T-helper 2 cell treated with Interferon-gamma antibody and Interleukin-4, amounts not matched to agents 5 μg/mL and 100 μg/mL, for 36 hours (primary cell): Measurements from ENCODE around the gene MPL.
"Not testable (repeated sequence)": the region's sequence is repeated elsewhere in the genome, so short reads cannot be mapped to it uniquely, and the experiment has no call there.

ENCODE experiments used
- DNase-seq: peaks from one replicate; pipeline ENCODE4 v3.0.0; 2021; ENCODE audit warnings: low spot score
- H3K27ac Mint-ChIP-seq: one replicate; pipeline ENCODE4 v1.8.0; 2021; ENCODE audit warnings: mild to moderate bottlenecking, mixed read lengths
- H3K27me3 Mint-ChIP-seq: one replicate; pipeline ENCODE4 v1.8.0; 2021; ENCODE audit warnings: low read depth, mixed read lengths
- H3K36me3 Mint-ChIP-seq: one replicate; pipeline ENCODE4 v1.8.0; 2021; ENCODE audit warnings: low read depth, mixed read lengths
- H3K4me1 Mint-ChIP-seq: one replicate; pipeline ENCODE4 v1.8.0; 2021; ENCODE audit warnings: low read depth, mixed read lengths
- H3K4me3 Mint-ChIP-seq: one replicate; pipeline ENCODE4 v1.8.0; 2022; ENCODE audit warnings: mild to moderate bottlenecking, moderate library complexity, mixed read lengths
- H3K9me3 Mint-ChIP-seq: one replicate; pipeline ENCODE4 v1.8.0; 2021; ENCODE audit warnings: mixed read lengths

Gene MPL

GRCh38 chr1:43363935-43364525, 26.4 kb downstream of the MPL start:
- Mint-ChIP-seq H3K9me3 (no peaks in the 10 kb centered on the region), H3K27ac (peak overlapping the region; percentile 43), H3K4me3 (peak overlapping the region; percentile 18), H3K36me3 (peaks cover 73% of the 10 kb centered on the region), H3K27me3 (no peaks in the 10 kb centered on the region), H3K4me1 (peaks cover 57% of the 10 kb centered on the region)
- DNase-seq, result no peak

- H3K4me1 Mint-ChIP-seq, result peaks cover 53% of the 10 kb centered on the region
- H3K4me3 Mint-ChIP-seq, result peak overlapping the region; percentile 94
- DNase-seq, result no peak
- H3K9me3 Mint-ChIP-seq, result no peaks in the 10 kb centered on the region
- peaks cover 62% of the 10 kb centered on the region for H3K36me3 Mint-ChIP-seq
- no peaks in the 10 kb centered on the region for H3K27me3 Mint-ChIP-seq
- peak overlapping the region; percentile 86 for H3K27ac Mint-ChIP-seq
Observed at GRCh38 chr1:43365678-43366077, 28.1 kb downstream of the MPL start.

- no peak for DNase-seq
- Mint-ChIP-seq H3K4me1 (peaks cover 49% of the 10 kb centered on the region), H3K9me3 (no peaks in the 10 kb centered on the region), H3K27me3 (no peaks in the 10 kb centered on the region), H3K36me3 (peaks cover 58% of the 10 kb centered on the region), H3K27ac (peak overlapping the region; percentile 86), H3K4me3 (peak overlapping the region; percentile 94)
Observed at GRCh38 chr1:43366179-43366578, 28.6 kb downstream of the MPL start.

- H3K27ac Mint-ChIP-seq, result peak overlapping the region; percentile 87
- peaks cover 45% of the 10 kb centered on the region for H3K4me1 Mint-ChIP-seq
- peaks cover 53% of the 10 kb centered on the region for H3K36me3 Mint-ChIP-seq
- no peaks in the 10 kb centered on the region for H3K9me3 Mint-ChIP-seq
- H3K27me3 Mint-ChIP-seq, result no peaks in the 10 kb centered on the region
- DNase-seq, result no peak
- H3K4me3 Mint-ChIP-seq, result peak overlapping the region; percentile 94
Observed at GRCh38 chr1:43366601-43367025, 29.0 kb downstream of the MPL start.

- Mint-ChIP-seq H3K27me3 (no peaks in the 10 kb centered on the region), H3K4me1 (peaks cover 39% of the 10 kb centered on the region), H3K9me3 (no peaks in the 10 kb centered on the region), H3K36me3 (peaks cover 47% of the 10 kb centered on the region), H3K4me3 (peak overlapping the region; percentile 94), H3K27ac (peak overlapping the region; percentile 87)
- DNase-seq, result peak; percentile 18
Observed at GRCh38 chr1:43367026-43367903, 29.6 kb downstream of the MPL start.

- H3K27ac Mint-ChIP-seq, result peak within 1 kb of the TSS; percentile 87
- H3K4me3 Mint-ChIP-seq, result peak within 1 kb of the TSS; percentile 94
- H3K36me3 Mint-ChIP-seq, result peaks cover 41% of the 10 kb centered on the region
Observed at GRCh38 chr1:43367904-43368645, 30.5 kb downstream of the MPL start, which contains the start of gene ELOVL1. TSS of gene ELOVL1 (minus strand) at chr1:43368011. CDS start at chr1:43365609, 2,402 bp downstream.

GRCh38 chr1:43368646-43369020, 31.0 kb downstream of the MPL start:
- Mint-ChIP-seq H3K4me1 (peaks cover 37% of the 10 kb centered on the region), H3K27me3 (no peaks in the 10 kb centered on the region), H3K27ac (peak overlapping the region; percentile 85), H3K4me3 (peak overlapping the region; percentile 94), H3K36me3 (peaks cover 38% of the 10 kb centered on the region), H3K9me3 (no peaks in the 10 kb centered on the region)
- DNase-seq, result no peak

More at GRCh38 chr1:43367904-43368645, 30.5 kb downstream of the MPL start, which contains the start of gene ELOVL1:
- Mint-ChIP-seq H3K9me3 (no peaks in the 10 kb centered on the region), H3K4me1 (peaks cover 38% of the 10 kb centered on the region), H3K27me3 (no peaks in the 10 kb centered on the region)
- DNase-seq, result peak; percentile 90

GRCh38 chr1:43369779-43370178, 32.2 kb downstream of the MPL start:
- not testable (repeated sequence) for H3K27ac Mint-ChIP-seq, H3K9me3 Mint-ChIP-seq, H3K4me3 Mint-ChIP-seq, DNase-seq, H3K27me3 Mint-ChIP-seq
- H3K4me1 Mint-ChIP-seq, result peaks cover 28% of the 10 kb centered on the region
- H3K36me3 Mint-ChIP-seq, result peaks cover 27% of the 10 kb centered on the region

GRCh38 chr1:43370564-43370963, 32.9 kb downstream of the MPL start:
- H3K27ac Mint-ChIP-seq, result peak overlapping the region; percentile 51
- H3K4me3 Mint-ChIP-seq, result peak overlapping the region; percentile 49
- H3K9me3 Mint-ChIP-seq, result no peaks in the 10 kb centered on the region
- DNase-seq, result no peak
- peaks cover 19% of the 10 kb centered on the region for H3K36me3 Mint-ChIP-seq
- peaks cover 20% of the 10 kb centered on the region for H3K4me1 Mint-ChIP-seq
- no peaks in the 10 kb centered on the region for H3K27me3 Mint-ChIP-seq

GRCh38 chr1:43372172-43372571, 34.6 kb downstream of the MPL start:
- no peak overlapping the region for H3K27ac Mint-ChIP-seq

GRCh38 chr1:43373066-43373940, 35.7 kb downstream of the MPL start:
- Mint-ChIP-seq H3K9me3 (no peaks in the 10 kb centered on the region), H3K4me3 (no peak overlapping the region), H3K27me3 (no peaks in the 10 kb centered on the region), H3K27ac (no peak overlapping the region), H3K36me3 (peaks cover 7% of the 10 kb centered on the region), H3K4me1 (peaks cover 11% of the 10 kb centered on the region)
- DNase-seq, result no peak

More at GRCh38 chr1:43372172-43372571, 34.6 kb downstream of the MPL start:
- Mint-ChIP-seq H3K4me3 (no peak overlapping the region), H3K4me1 (peaks cover 13% of the 10 kb centered on the region), H3K27me3 (no peaks in the 10 kb centered on the region), H3K9me3 (no peaks in the 10 kb centered on the region), H3K36me3 (peaks cover 11% of the 10 kb centered on the region)
- DNase-seq, result no peak

- no peaks in the 10 kb centered on the region for H3K27me3 Mint-ChIP-seq
- H3K9me3 Mint-ChIP-seq, result no peaks in the 10 kb centered on the region
- H3K4me1 Mint-ChIP-seq, result peaks cover 1% of the 10 kb centered on the region
- no peak for DNase-seq
- no peak overlapping the region for H3K27ac Mint-ChIP-seq
- no peak overlapping the region for H3K4me3 Mint-ChIP-seq
- H3K36me3 Mint-ChIP-seq, result peaks cover 15% of the 10 kb centered on the region
Observed at GRCh38 chr1:43376723-43377235, 39.2 kb downstream of the MPL start.

GRCh38 chr1:43377831-43378230, 40.2 kb downstream of the MPL start:
- Mint-ChIP-seq H3K36me3 (peaks cover 18% of the 10 kb centered on the region), H3K27ac (no peak overlapping the region), H3K9me3 (no peaks in the 10 kb centered on the region), H3K4me3 (no peak overlapping the region), H3K27me3 (no peaks in the 10 kb centered on the region), H3K4me1 (peaks cover 1% of the 10 kb centered on the region)
- no peak for DNase-seq
